ENCODE data around the gene MBTPS2.

The MBTPS2 gene

GRCh38 chrX:21934414-21934813 is 95.0 kb downstream of the MBTPS2 start:
- Mint-ChIP-seq H3K4me3 (no peak overlapping the region), H3K9me3 (peaks cover 0 to 4% of the 10 kb centered on the region in 2 donors), H3K36me3 (peaks cover 0 to 3% of the 10 kb centered on the region in 2 donors), H3K27ac (no peak overlapping the region), H3K27me3 (no peaks in the 10 kb centered on the region), H3K4me1 (no peaks in the 10 kb centered on the region)
- no peak for DNase-seq
- ATAC-seq (replicated peaks): no peak

All from stimulated activated naive B cell treated with anti-CD40 and anti-IgM and Interleukin-4, amounts not matched to agents 10 μg/mL and 1 μg/mL and 100 μg/mL, for 72 hours (primary cell).